ENCODE data around the gene AMN. TPM values are rescaled to one million over a fixed set of nuclear protein-coding genes. Genes with fewer than 3 reads are reported as not detected.
"Not testable (repeated sequence)": the region's sequence is repeated elsewhere in the genome, so short reads cannot be mapped to it uniquely, and the experiment has no call there.

AMN gene
- total RNA-seq, 1 donor from 2014 or later, result not detected

DNA sequence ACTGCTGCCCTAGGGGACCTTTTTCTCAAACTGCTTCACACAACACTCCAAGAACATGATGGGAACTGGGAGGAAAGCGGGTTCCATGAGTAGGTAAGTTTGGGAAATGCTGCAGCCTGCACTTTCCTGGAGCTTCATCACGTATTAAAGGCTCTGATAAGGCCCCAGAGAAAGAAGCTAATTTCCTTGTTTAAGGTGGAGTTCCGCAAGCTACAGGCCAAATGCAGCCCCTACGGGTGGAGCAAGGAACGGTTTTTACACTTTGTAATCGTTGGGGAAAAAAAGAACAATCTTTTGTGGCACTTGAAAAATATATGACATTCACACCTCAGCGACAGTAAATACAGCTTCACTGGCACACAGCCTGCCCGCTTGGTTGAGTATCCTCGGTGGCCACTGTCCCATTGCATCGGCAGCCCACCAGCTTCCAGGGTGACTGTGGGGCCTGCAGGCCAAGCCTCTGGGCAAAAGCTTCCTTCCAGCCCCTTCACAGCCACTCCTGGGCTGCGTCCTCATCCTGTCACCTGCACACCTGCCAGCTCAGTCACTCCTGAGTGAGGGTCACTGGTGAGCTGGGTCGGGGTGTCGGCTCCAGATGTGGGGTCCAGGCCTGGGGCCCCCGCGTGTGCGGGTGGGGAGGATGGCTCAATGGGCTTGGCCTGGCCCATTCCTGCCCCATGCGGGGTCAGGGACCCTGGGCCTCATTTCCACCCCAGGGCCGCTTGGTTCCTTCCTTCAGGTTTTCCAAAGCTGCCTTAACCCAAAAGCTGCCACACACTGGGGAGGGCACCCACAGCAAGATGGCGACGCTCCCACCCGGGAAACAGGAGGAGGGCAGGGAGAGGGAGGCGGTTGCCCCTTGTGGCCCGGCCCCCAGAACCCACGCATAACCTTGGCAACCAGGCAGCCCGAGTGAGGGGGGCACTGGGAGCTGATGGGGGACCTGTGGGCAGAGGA lies 2.4 kb downstream of the AMN start:
- DNase-seq (ENCODE audit: low spot score), result no peak
- H3K27ac Mint-ChIP-seq (ENCODE audit: unreplicated experiment), result no peak overlapping the region
- H3K4me1 Mint-ChIP-seq (ENCODE audit: unreplicated experiment), result no peaks in the 10 kb centered on the region
- no peaks in the 10 kb centered on the region for H3K9me3 Mint-ChIP-seq (ENCODE audit: unreplicated experiment)
- H3K36me3 Mint-ChIP-seq (ENCODE audit: low read depth, unreplicated experiment), result no peaks in the 10 kb centered on the region
- TF ChIP-seq, protein P1, sequence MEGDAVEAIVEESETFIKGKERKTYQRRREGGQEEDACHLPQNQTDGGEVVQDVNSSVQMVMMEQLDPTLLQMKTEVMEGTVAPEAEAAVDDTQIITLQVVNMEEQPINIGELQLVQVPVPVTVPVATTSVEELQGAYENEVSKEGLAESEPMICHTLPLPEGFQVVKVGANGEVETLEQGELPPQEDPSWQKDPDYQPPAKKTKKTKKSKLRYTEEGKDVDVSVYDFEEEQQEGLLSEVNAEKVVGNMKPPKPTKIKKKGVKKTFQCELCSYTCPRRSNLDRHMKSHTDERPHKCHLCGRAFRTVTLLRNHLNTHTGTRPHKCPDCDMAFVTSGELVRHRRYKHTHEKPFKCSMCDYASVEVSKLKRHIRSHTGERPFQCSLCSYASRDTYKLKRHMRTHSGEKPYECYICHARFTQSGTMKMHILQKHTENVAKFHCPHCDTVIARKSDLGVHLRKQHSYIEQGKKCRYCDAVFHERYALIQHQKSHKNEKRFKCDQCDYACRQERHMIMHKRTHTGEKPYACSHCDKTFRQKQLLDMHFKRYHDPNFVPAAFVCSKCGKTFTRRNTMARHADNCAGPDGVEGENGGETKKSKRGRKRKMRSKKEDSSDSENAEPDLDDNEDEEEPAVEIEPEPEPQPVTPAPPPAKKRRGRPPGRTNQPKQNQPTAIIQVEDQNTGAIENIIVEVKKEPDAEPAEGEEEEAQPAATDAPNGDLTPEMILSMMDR (IDR thresholded peaks at IDR 0.05; ENCODE audit: unreplicated experiment), result no peak
- peaks cover 21% of the 10 kb centered on the region for H3K27me3 Mint-ChIP-seq (ENCODE audit: unreplicated experiment)
- H3K4me3 Mint-ChIP-seq (ENCODE audit: unreplicated experiment), result no peak overlapping the region

DNA sequence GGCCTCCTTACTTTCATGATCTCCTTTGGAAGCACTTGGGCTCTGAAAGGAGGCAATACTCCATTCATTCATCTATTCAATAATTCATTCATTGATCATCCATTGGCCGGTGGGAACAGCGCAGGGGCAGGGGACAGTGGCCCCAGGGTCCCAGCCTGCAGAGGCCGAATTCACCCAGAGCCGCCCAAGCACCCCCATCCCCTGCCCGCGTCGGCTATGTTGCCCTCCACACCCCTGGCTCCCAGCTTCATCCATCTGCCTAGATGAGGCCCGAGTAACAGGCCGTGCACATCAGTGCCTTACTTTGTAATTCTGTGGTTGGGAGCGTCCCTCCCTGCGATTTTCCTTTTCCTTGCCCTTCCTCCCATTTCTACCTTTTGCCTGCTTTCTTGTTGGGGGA lies 3.2 kb downstream of the AMN start:
- Mint-ChIP-seq H3K4me3 (ENCODE audit: unreplicated experiment) (no peak overlapping the region), H3K4me1 (ENCODE audit: unreplicated experiment) (no peaks in the 10 kb centered on the region), H3K36me3 (ENCODE audit: low read depth, unreplicated experiment) (no peaks in the 10 kb centered on the region), H3K9me3 (ENCODE audit: unreplicated experiment) (no peaks in the 10 kb centered on the region), H3K27me3 (ENCODE audit: unreplicated experiment) (peaks cover 21% of the 10 kb centered on the region), H3K27ac (ENCODE audit: unreplicated experiment) (no peak overlapping the region)
- no peak for DNase-seq (ENCODE audit: low spot score)
- TF ChIP-seq, protein P1 (IDR thresholded peaks at IDR 0.05; ENCODE audit: unreplicated experiment), result no peak

GRCh38 chr14:102926104-102926503 lies 3.6 kb downstream of the AMN start:
- no peak overlapping the region for H3K4me3 Mint-ChIP-seq (ENCODE audit: unreplicated experiment)
- DNase-seq (ENCODE audit: low spot score), result no peak
- no peaks in the 10 kb centered on the region for H3K9me3 Mint-ChIP-seq (ENCODE audit: unreplicated experiment)
- H3K4me1 Mint-ChIP-seq (ENCODE audit: unreplicated experiment), result no peaks in the 10 kb centered on the region
- H3K27ac Mint-ChIP-seq (ENCODE audit: unreplicated experiment), result no peak overlapping the region
- TF ChIP-seq, protein P1 (IDR thresholded peaks at IDR 0.05; ENCODE audit: unreplicated experiment), result no peak
- no peaks in the 10 kb centered on the region for H3K36me3 Mint-ChIP-seq (ENCODE audit: low read depth, unreplicated experiment)
- H3K27me3 Mint-ChIP-seq (ENCODE audit: unreplicated experiment), result peaks cover 25% of the 10 kb centered on the region

GRCh38 chr14:102926840-102927239 lies 4.4 kb downstream of the AMN start:
- not testable (repeated sequence) for H3K27ac Mint-ChIP-seq (ENCODE audit: unreplicated experiment); H3K4me1 Mint-ChIP-seq (ENCODE audit: unreplicated experiment); H3K4me3 Mint-ChIP-seq (ENCODE audit: unreplicated experiment); H3K9me3 Mint-ChIP-seq (ENCODE audit: unreplicated experiment); DNase-seq (ENCODE audit: low spot score); H3K36me3 Mint-ChIP-seq (ENCODE audit: low read depth, unreplicated experiment)
- peaks cover 27% of the 10 kb centered on the region for H3K27me3 Mint-ChIP-seq (ENCODE audit: unreplicated experiment)

DNA sequence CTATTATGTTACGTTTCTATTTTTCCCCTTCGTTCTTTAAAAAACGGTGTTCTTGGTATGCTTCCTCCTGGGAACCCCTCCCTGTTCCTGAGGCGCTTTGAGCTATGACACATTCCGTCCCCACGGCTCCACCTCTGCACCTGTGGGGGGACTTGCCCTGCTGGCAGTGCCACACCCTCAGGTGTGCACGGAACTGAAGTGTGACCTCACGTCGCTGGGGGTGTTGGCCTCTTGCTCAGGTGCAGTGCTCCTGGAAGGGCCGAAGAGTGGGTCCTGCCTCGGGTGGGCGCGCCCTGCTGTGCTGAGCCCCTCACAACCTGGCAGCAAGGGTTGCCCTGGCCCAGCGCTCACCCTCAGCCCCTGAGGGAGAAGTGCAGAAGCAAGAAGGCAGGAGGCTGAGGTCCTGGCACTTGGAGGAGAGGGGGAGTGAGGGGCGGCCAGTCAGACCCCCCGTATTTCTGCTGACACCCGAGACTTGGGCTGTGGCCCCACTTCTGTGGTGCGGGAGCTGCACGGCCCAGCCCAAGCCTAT lies 4.9 kb downstream of the AMN start:
- TF ChIP-seq, protein P1 (IDR thresholded peaks at IDR 0.05; ENCODE audit: unreplicated experiment), result no peak
- no peak overlapping the region for H3K27ac Mint-ChIP-seq (ENCODE audit: unreplicated experiment)
- H3K36me3 Mint-ChIP-seq (ENCODE audit: low read depth, unreplicated experiment), result no peaks in the 10 kb centered on the region
- no peak for DNase-seq (ENCODE audit: low spot score)
- no peak overlapping the region for H3K4me3 Mint-ChIP-seq (ENCODE audit: unreplicated experiment)
- no peaks in the 10 kb centered on the region for H3K9me3 Mint-ChIP-seq (ENCODE audit: unreplicated experiment)
- H3K4me1 Mint-ChIP-seq (ENCODE audit: unreplicated experiment), result no peaks in the 10 kb centered on the region
- peaks cover 30% of the 10 kb centered on the region for H3K27me3 Mint-ChIP-seq (ENCODE audit: unreplicated experiment)
